ENCODE data around the gene S100A16. TPM values are rescaled to one million over a fixed set of nuclear protein-coding genes. Genes with fewer than 3 reads are reported as not detected.

Gene S100A16
- total and polyA plus RNA-seq, 3 donors from 2014 or later: 126 to 171 (median 158) TPM

GRCh38 chr1:153567621-153568366 lies 45.1 kb downstream of the S100A16 start:
- 64 to 69% methylated on average over 22 of the region's 22 CpGs for WGBS, 2 donors
- Histone ChIP-seq H3K36me3 (ENCODE audit: low read depth, missing control alignments) (no peaks in the 10 kb centered on the region), H3K4me3 (peak overlapping the region in 1 of 2 donors; percentile 25), H3K27ac (peak overlapping the region in 1 of 2 donors; percentile 8), H3K9me3 (no peaks in the 10 kb centered on the region), H3K4me1 (peaks cover 26% of the 10 kb centered on the region), H3K27me3 (no peaks in the 10 kb centered on the region)
- DNase-seq: no peak
- no peak for TF ChIP-seq POLR2A (IDR thresholded peaks at IDR 0.05)
- TF ChIP-seq, protein P1, sequence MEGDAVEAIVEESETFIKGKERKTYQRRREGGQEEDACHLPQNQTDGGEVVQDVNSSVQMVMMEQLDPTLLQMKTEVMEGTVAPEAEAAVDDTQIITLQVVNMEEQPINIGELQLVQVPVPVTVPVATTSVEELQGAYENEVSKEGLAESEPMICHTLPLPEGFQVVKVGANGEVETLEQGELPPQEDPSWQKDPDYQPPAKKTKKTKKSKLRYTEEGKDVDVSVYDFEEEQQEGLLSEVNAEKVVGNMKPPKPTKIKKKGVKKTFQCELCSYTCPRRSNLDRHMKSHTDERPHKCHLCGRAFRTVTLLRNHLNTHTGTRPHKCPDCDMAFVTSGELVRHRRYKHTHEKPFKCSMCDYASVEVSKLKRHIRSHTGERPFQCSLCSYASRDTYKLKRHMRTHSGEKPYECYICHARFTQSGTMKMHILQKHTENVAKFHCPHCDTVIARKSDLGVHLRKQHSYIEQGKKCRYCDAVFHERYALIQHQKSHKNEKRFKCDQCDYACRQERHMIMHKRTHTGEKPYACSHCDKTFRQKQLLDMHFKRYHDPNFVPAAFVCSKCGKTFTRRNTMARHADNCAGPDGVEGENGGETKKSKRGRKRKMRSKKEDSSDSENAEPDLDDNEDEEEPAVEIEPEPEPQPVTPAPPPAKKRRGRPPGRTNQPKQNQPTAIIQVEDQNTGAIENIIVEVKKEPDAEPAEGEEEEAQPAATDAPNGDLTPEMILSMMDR (IDR thresholded peaks at IDR 0.05): no peak
- intact Hi-C loops (cut with DNase I; ENCODE audit: low total_unique reads): loop anchor here (5.0 kb wide), 1 partner anchor 35 kb away; no protein-coding TSS in a partner anchor

- Histone ChIP-seq H3K27me3 (no peaks in the 10 kb centered on the region), H3K36me3 (ENCODE audit: low read depth, missing control alignments) (no peaks in the 10 kb centered on the region), H3K4me1 (peaks cover 26% of the 10 kb centered on the region), H3K9me3 (no peaks in the 10 kb centered on the region), H3K4me3 (no peak overlapping the region), H3K27ac (peak overlapping the region; percentile 26 to 76)
- peak; percentile 81 for DNase-seq
- no peak for TF ChIP-seq POLR2A (IDR thresholded peaks at IDR 0.05)
- TF ChIP-seq, protein P1 (IDR thresholded peaks at IDR 0.05): no peak
- intact Hi-C loops (cut with DNase I; ENCODE audit: low total_unique reads): loop anchor here (5.0 kb wide), 1 partner anchor 34 kb away; no protein-coding TSS in a partner anchor
- 63 to 72% methylated on average over 14 to 15 of the region's 16 CpGs for WGBS, 2 donors
These were observed 46.2 kb downstream of the S100A16 start for GRCh38 chr1:153566414-153567371.

DNA sequence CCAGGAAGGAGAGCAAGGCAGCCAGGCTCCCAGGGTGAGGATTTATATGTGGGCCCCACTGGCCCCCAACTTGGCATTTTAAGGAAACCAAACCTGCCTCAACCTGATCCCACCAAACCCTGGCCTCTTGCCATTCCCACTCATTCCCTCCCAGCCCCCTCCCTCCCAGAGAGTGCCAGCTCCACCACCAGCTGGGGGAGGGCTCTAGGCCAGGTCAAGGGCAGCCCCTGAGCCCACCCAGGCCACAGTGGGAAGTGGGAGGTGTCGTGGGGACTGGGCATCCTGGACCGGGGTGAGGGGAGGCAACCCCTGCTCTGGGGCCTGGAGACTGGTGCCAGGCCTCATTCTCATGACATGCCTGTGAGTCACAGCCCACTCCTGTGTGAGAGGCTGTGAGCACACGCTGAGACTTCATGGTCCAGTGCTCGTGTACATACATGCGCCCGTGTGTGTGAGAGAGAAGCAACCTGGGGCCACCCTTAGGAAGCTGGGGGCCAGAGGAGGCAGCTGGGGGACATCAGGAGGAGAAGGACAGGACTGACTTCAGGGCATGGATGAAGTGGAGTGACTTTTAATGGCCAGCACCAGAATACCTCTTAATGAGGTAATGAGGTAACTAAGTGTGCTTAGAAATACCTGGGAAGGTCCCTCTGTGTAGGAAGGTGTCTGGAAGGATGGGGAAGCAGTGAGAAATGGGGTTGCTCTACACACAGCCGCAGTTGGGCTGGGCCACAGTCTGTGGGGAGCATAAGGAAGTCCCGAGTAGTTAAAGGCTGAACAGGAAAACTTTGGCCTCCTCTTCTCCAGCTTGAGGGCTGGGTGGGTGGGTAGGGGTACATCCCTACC lies 47.2 kb downstream of the S100A16 start, which contains the start of gene S100A2:
TSS of gene S100A2 (minus strand) at position 316 of the 846 bp plus-strand sequence. CDS start 1,967 bp downstream, outside the sequence.
- Histone ChIP-seq H3K36me3 (ENCODE audit: low read depth, missing control alignments) (no peaks in the 10 kb centered on the region), H3K9me3 (no peaks in the 10 kb centered on the region), H3K27me3 (no peaks in the 10 kb centered on the region), H3K27ac (peak within 1 kb of the TSS; percentile 26 to 76), H3K4me3 (no peak within 1 kb of the TSS), H3K4me1 (peaks cover 26% of the 10 kb centered on the region)
- intact Hi-C loops (cut with DNase I; ENCODE audit: low total_unique reads): loop anchor here (5.0 kb wide), 1 partner anchor 33 kb away; no protein-coding TSS in a partner anchor
- WGBS, 2 donors: 75 to 80% methylated on average over 8 of the region's 8 CpGs
- no peak for TF ChIP-seq POLR2A (IDR thresholded peaks at IDR 0.05)
- TF ChIP-seq, protein P1 (IDR thresholded peaks at IDR 0.05): no peak
- no peak for DNase-seq

DNA sequence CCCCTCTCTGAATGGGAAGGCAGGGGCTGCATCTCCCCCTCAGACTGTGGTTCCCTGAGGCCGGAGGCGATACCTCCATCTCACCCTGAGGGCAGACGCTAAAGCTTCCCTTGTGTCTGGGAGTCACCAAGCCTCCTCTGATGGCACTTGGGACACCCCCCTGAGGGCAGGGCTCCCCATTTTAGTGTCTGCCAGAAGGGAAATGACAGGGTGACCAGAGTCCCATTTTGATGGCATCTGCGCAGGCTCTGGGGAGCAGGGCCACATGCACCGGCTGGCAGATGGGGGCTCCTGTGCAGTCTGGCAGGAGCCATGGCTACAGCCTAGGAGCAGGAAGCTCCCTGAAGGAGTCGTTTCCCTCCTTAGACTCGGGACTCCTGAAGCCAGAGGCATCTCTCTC lies 48.9 kb downstream of the S100A16 start:
- TF ChIP-seq, protein P1 (IDR thresholded peaks at IDR 0.05): no peak
- no peak for TF ChIP-seq POLR2A (IDR thresholded peaks at IDR 0.05)
- no peaks in the 10 kb centered on the region for H3K9me3 ChIP-seq
- intact Hi-C loops (cut with DNase I; ENCODE audit: low total_unique reads): no loop called here
- no peaks in the 10 kb centered on the region for H3K36me3 ChIP-seq (ENCODE audit: low read depth, missing control alignments)
- peaks cover 26% of the 10 kb centered on the region for H3K4me1 ChIP-seq
- no peaks in the 10 kb centered on the region for H3K27me3 ChIP-seq
- DNase-seq: no peak
- H3K4me3 ChIP-seq: no peak overlapping the region
- 93 to 98% methylated on average over 5 to 7 of the region's 7 CpGs for WGBS, 2 donors
- no peak overlapping the region for H3K27ac ChIP-seq
